Measurements from ENCODE around the gene SSTR4.

GRCh38 chr20:23042270-23042669 lies 7.2 kb downstream of the SSTR4 start:
- TF ChIP-seq CTCF (IDR thresholded peaks at IDR 0.05), result no peak
- TF ChIP-seq POLR2AphosphoS5 (IDR thresholded peaks at IDR 0.05), result no peak

Measured in upper lobe of left lung (tissue), 4 donors.